ENCODE data around the gene CNTNAP4. TPM values are rescaled to one million over a fixed set of nuclear protein-coding genes. Genes with fewer than 3 reads are reported as not detected.

The CNTNAP4 gene
- total and polyA plus RNA-seq, 10 of the 15 experiments (the other 5 are each of a cell fraction or from before 2014, with no cell fraction given), result 0.45 to 1.9 (median 0.90) TPM

GRCh38 chr16:76583466-76583865, 306.3 kb downstream of the CNTNAP4 start:
- H3K79me2 ChIP-seq (ENCODE audit: control insufficient read depth, insufficient read depth, low read length), result no peaks in the 10 kb centered on the region
- no peaks in the 10 kb centered on the region for H3K36me3 ChIP-seq (ENCODE audit: control insufficient read depth in 2 of 2, insufficient read depth in 2 of 2, low read length in 1 of 2)
- H3K27ac ChIP-seq (ENCODE audit: control insufficient read depth, insufficient read depth), result no peak overlapping the region
- no peaks in the 10 kb centered on the region; the same call in 2 of the 3 replicates for H3K9me3 ChIP-seq (replicated peaks; ENCODE audit: control insufficient read depth, insufficient read depth, low read length)
- ChIA-PET RAD21 (ENCODE audit: unreplicated experiment) (no interaction called here), CTCF (interaction anchor here (0.5 to 1.3 kb wide), 4 partner anchors 17 to 418 kb away, joined by 3 to 6 read pairs (median 4); no protein-coding TSS in a partner anchor), SMC1A (ENCODE audit: uncharacterized antibody, unreplicated experiment) (interaction anchor here (0.8 to 1.8 kb wide), 2 partner anchors 8 to 63 kb away, joined by 3 to 5 read pairs; no protein-coding TSS in a partner anchor), POLR2A (no interaction called here)
- H2AFZ ChIP-seq (ENCODE audit: control insufficient read depth, low read depth, low read length), result no peak overlapping the region
- H4K20me1 ChIP-seq (ENCODE audit: control insufficient read depth, insufficient read depth), result no peaks in the 10 kb centered on the region
- WGBS (ENCODE audit: insufficient coverage, insufficient replicate concordance, low lambda C conversion rate, missing lambda C conversion rate), result 54% methylated on average over 6 of the region's 6 CpGs
- DNase-seq (ENCODE audit: low read depth, low spot score), result no peak
- no peak overlapping the region for H3K4me3 ChIP-seq
- H3K9ac ChIP-seq (ENCODE audit: control insufficient read depth, insufficient read depth, low read length), result no peak overlapping the region
- intact Hi-C loops (cut with micrococcal nuclease; ENCODE audit: unreplicated experiment), result no loop called here
- no peak for FAIRE-seq
- ATAC-seq, result no peak
- BruUV-seq (replicated peaks), result no TSS peak
- TF ChIP-seq PAX8 (IDR thresholded peaks at IDR 0.05), result no peak
- no peak for TF ChIP-seq JUND (IDR thresholded peaks at IDR 0.05; ENCODE audit: low read depth, low read length)
- no peak for TF ChIP-seq IRF4 (IDR thresholded peaks at IDR 0.05; ENCODE audit: low read depth, low read length)
- no peak for TF ChIP-seq CBX5 (IDR thresholded peaks at IDR 0.05; ENCODE audit: low read depth)
- TF ChIP-seq PAX5 (IDR thresholded peaks at IDR 0.05; ENCODE audit: borderline replicate concordance, low read depth, low read length), result no peak
- no peaks in the 10 kb centered on the region for H3K4me1 ChIP-seq (ENCODE audit: control insufficient read depth, insufficient read depth, low read length)
- in situ Hi-C loops (cut with MboI), result no loop called here
- no peaks in the 10 kb centered on the region for H3K27me3 ChIP-seq (replicated peaks in 1 of 2; ENCODE audit: control insufficient read depth in 2 of 2, insufficient read depth in 2 of 2, low read length in 1 of 2)
- H3K4me2 ChIP-seq (ENCODE audit: control insufficient read depth, insufficient read depth), result no peak overlapping the region

- H2AFZ ChIP-seq (ENCODE audit: control insufficient read depth, low read depth, low read length), result no peak overlapping the region
- no peaks in the 10 kb centered on the region for H4K20me1 ChIP-seq (ENCODE audit: control insufficient read depth, insufficient read depth)
- no peak overlapping the region for H3K4me2 ChIP-seq (ENCODE audit: control insufficient read depth, insufficient read depth)
- H3K27ac ChIP-seq (ENCODE audit: control insufficient read depth, insufficient read depth), result no peak overlapping the region
- FAIRE-seq (no peak), DNase-seq (ENCODE audit: low read depth, low spot score) (no peak), ATAC-seq (peak; percentile 37)
- CTCF ChIA-PET, result interaction anchor here (1.2 to 1.3 kb wide), 2 partner anchors 47 to 69 kb away, joined by 3 read pairs; no protein-coding TSS in a partner anchor
- no peak overlapping the region for H3K4me3 ChIP-seq
- H3K27me3 ChIP-seq (replicated peaks in 1 of 2; ENCODE audit: control insufficient read depth in 2 of 2, insufficient read depth in 2 of 2, low read length in 1 of 2), result no peaks in the 10 kb centered on the region
- RAD21 ChIA-PET (ENCODE audit: unreplicated experiment), result no interaction called here
- 45% methylated on average over 2 of the region's 2 CpGs for WGBS (ENCODE audit: insufficient coverage, insufficient replicate concordance, low lambda C conversion rate, missing lambda C conversion rate)
- no peaks in the 10 kb centered on the region; the same call in 2 of the 3 replicates for H3K9me3 ChIP-seq (replicated peaks; ENCODE audit: control insufficient read depth, insufficient read depth, low read length)
- BruUV-seq (replicated peaks), result no TSS peak
- intact Hi-C loops (cut with micrococcal nuclease; ENCODE audit: unreplicated experiment) (no loop called here), in situ Hi-C loops (cut with MboI) (no loop called here)
- H3K79me2 ChIP-seq (ENCODE audit: control insufficient read depth, insufficient read depth, low read length), result no peaks in the 10 kb centered on the region
- POLR2A ChIA-PET, result no interaction called here
- H3K36me3 ChIP-seq (ENCODE audit: control insufficient read depth in 2 of 2, insufficient read depth in 2 of 2, low read length in 1 of 2), result no peaks in the 10 kb centered on the region
- peak; percentile 39 for TF ChIP-seq JUNB (IDR thresholded peaks at IDR 0.05)
- no peak for TF ChIP-seq SUZ12 (IDR thresholded peaks at IDR 0.05; ENCODE audit: unreplicated experiment)
- H3K4me1 ChIP-seq (ENCODE audit: control insufficient read depth, insufficient read depth, low read length), result no peaks in the 10 kb centered on the region
- no peak overlapping the region for H3K9ac ChIP-seq (ENCODE audit: control insufficient read depth, insufficient read depth, low read length)
- SMC1A ChIA-PET (ENCODE audit: uncharacterized antibody, unreplicated experiment), result interaction anchor here (0.6 to 1.8 kb wide), 3 partner anchors 9 to 63 kb away, joined by 3 to 5 read pairs (median 3); no protein-coding TSS in a partner anchor
These were observed 306.7 kb downstream of the CNTNAP4 start for GRCh38 chr16:76583945-76584344.

Data from GM12878 (cell line).